WTC11 (cell line): ENCODE measurements around the gene LMO2. TPM values are rescaled to one million over a fixed set of nuclear protein-coding genes. Genes with fewer than 3 reads are reported as not detected.

Experiments used
- ATAC-seq: fragments of 200-7000 bp; cut with Tn5 transposase; 2 replicates; pipeline ENCODE4 v1.10.0; 2021; ENCODE audit warnings: mild to moderate bottlenecking, moderate library complexity
- CTCF ChIA-PET: fragments of 300-600 bp; sonication (Branson Sonifier 250); formaldehyde crosslinking; loops from one replicate; lab custom pipeline; 2021; ENCODE audit warnings: antibody characterized with exemption; lab: Charles Lee
- POLR2A ChIA-PET: fragments of 350-600 bp; sonication (Branson Sonifier 250); formaldehyde crosslinking; loops from one replicate; lab custom pipeline; 2021; ENCODE audit warnings: antibody characterized with exemption; lab: Charles Lee
- DNase-seq: peaks from one replicate; pipeline ENCODE4 v3.0.0; 2021; ENCODE audit warnings: low spot score
- H3K27ac Mint-ChIP-seq: 2 replicates; pipeline ENCODE4 v1.8.0; 2021; ENCODE audit warnings: mixed read lengths
- H3K27me3 Mint-ChIP-seq: 2 replicates; pipeline ENCODE4 v1.8.0; 2021; ENCODE audit warnings: low read depth, mild to moderate bottlenecking, moderate library complexity, mixed read lengths
- H3K36me3 Mint-ChIP-seq: 2 replicates; pipeline ENCODE4 v1.8.0; 2021; ENCODE audit warnings: mixed read lengths
- H3K4me1 Mint-ChIP-seq: 2 replicates; pipeline ENCODE4 v1.8.0; 2022; ENCODE audit warnings: mixed read lengths
- H3K4me3 Mint-ChIP-seq: 2 replicates; pipeline ENCODE4 v1.8.0; 2021; ENCODE audit warnings: mild to moderate bottlenecking, moderate library complexity, mixed read lengths
- H3K9me3 Mint-ChIP-seq: 2 replicates; pipeline ENCODE4 v1.8.0; 2021; ENCODE audit warnings: mixed read lengths
- ATF2 ChIP-seq: sonication (generic); formaldehyde crosslinking; IDR thresholded peaks from 2 replicates; pipeline ENCODE4 v1.8.1; 2022; ENCODE audit warnings: low read depth, missing genetic modification reagents, borderline replicate concordance
- CDX4 ChIP-seq: fragments of 250-450 bp; sonication (Bioruptor Pico); IDR thresholded peaks from 2 replicates; pipeline ENCODE4 v1.9.0; 2021; ENCODE audit warnings: moderate library complexity, mild to moderate bottlenecking, inconsistent platforms, borderline replicate concordance
- CREB1 ChIP-seq: sonication (generic); formaldehyde crosslinking; IDR thresholded peaks from 2 replicates; pipeline ENCODE4 v1.8.0; 2023; ENCODE audit warnings: mild to moderate bottlenecking, missing genetic modification reagents
- CREM ChIP-seq: sonication (generic); formaldehyde crosslinking; IDR thresholded peaks from 2 replicates; pipeline ENCODE4 v1.8.1; 2022; ENCODE audit warnings: mild to moderate bottlenecking, missing genetic modification reagents, moderate library complexity
- FOXJ3 ChIP-seq: sonication (generic); formaldehyde crosslinking; IDR thresholded peaks from 2 replicates; pipeline ENCODE4 v1.9.0; 2021; ENCODE audit warnings: missing genetic modification reagents, mild to moderate bottlenecking, borderline replicate concordance
- FOXP1 ChIP-seq: sonication (generic); formaldehyde crosslinking; IDR thresholded peaks from 2 replicates; pipeline ENCODE4 v1.8.0; 2022; ENCODE audit warnings: missing genetic modification reagents, mild to moderate bottlenecking, moderate library complexity, borderline replicate concordance
- HMGA2 ChIP-seq: fragments of 250-450 bp; sonication (Bioruptor Pico); IDR thresholded peaks from 2 replicates; pipeline ENCODE4 v1.4.0; 2021; ENCODE audit warnings: mild to moderate bottlenecking, moderate library complexity
- IRF1 ChIP-seq: sonication (generic); formaldehyde crosslinking; IDR thresholded peaks from 2 replicates; pipeline ENCODE4 v1.8.0; 2023; ENCODE audit warnings: missing genetic modification reagents
- MYBL2 ChIP-seq: sonication (generic); formaldehyde crosslinking; IDR thresholded peaks from 2 replicates; pipeline ENCODE4 v1.8.1; 2023; ENCODE audit warnings: mild to moderate bottlenecking, moderate library complexity, missing genetic modification reagents
- NFATC4 ChIP-seq: fragments of 250-450 bp; sonication (Bioruptor Pico); IDR thresholded peaks from 2 replicates; pipeline ENCODE4 v1.9.0; 2021; ENCODE audit warnings: mild to moderate bottlenecking
- NR2C2 ChIP-seq: sonication (generic); formaldehyde crosslinking; IDR thresholded peaks from 2 replicates; pipeline ENCODE4 v1.8.0; 2022; ENCODE audit warnings: mild to moderate bottlenecking, missing genetic modification reagents
- PRDM15 ChIP-seq: sonication (generic); formaldehyde crosslinking; IDR thresholded peaks from 2 replicates; pipeline ENCODE4 v1.8.0; 2022; ENCODE audit warnings: missing genetic modification reagents
- SMAD4 ChIP-seq: sonication (generic); formaldehyde crosslinking; IDR thresholded peaks from 2 replicates; pipeline ENCODE4 v1.8.0; 2022; ENCODE audit warnings: mild to moderate bottlenecking, missing genetic modification reagents
- SP1 ChIP-seq: sonication (generic); formaldehyde crosslinking; conservative IDR thresholded peaks from 2 replicates; pipeline ENCODE4 v1.8.1; 2022; ENCODE audit warnings: missing genetic modification reagents
- ZBTB43 ChIP-seq: sonication (generic); formaldehyde crosslinking; IDR thresholded peaks from 2 replicates; pipeline ENCODE4 v1.8.1; 2023; ENCODE audit warnings: mild to moderate bottlenecking, missing genetic modification reagents
- ZNF416 ChIP-seq: fragments of 250-450 bp; sonication (Bioruptor Pico); IDR thresholded peaks from 2 replicates; pipeline ENCODE4 v1.9.0; 2021; ENCODE audit warnings: mild to moderate bottlenecking, inconsistent platforms
- ZNF423 ChIP-seq: fragments of 250-450 bp; sonication (Bioruptor Pico); IDR thresholded peaks from 2 replicates; pipeline ENCODE4 v2.1.2; 2022; ENCODE audit warnings: mild to moderate bottlenecking, moderate library complexity
- ZNF425 ChIP-seq: fragments of 250-450 bp; sonication (Bioruptor Pico); conservative IDR thresholded peaks from 2 replicates; pipeline ENCODE4 v1.9.0; 2021; ENCODE audit warnings: mild to moderate bottlenecking
- ZNF532 ChIP-seq: fragments of 250-450 bp; sonication (Bioruptor Pico); IDR thresholded peaks from 2 replicates; pipeline ENCODE4 v1.9.0; 2021; ENCODE audit warnings: mild to moderate bottlenecking, borderline replicate concordance
- ZSCAN18 ChIP-seq: fragments of 250-450 bp; sonication (Bioruptor Pico); IDR thresholded peaks from 2 replicates; pipeline ENCODE4 v2.1.2; 2022; ENCODE audit warnings: mild to moderate bottlenecking, moderate library complexity
- total RNA-seq: library from RNA; stranded (reverse); gene quantifications from 3 replicates; pipeline ENCODE4 v1.2.3, GENCODE V29; 2021

The LMO2 gene
- total RNA-seq, 1 experiment from 2014 or later: 3.4 TPM

GRCh38 chr11:33936725-33937604, 45.1 kb upstream of the LMO2 start:
- Mint-ChIP-seq H3K36me3 (peaks cover 7% of the 10 kb centered on the region), H3K9me3 (peaks cover 12% of the 10 kb centered on the region), H3K27ac (no peak overlapping the region), H3K4me1 (peaks cover 22% of the 10 kb centered on the region), H3K4me3 (no peak overlapping the region), H3K27me3 (peaks cover 5% of the 10 kb centered on the region)
- CTCF ChIA-PET: interaction anchor here (1.1 kb wide), 1 partner anchor 129 kb away, joined by 3 read pairs; no protein-coding TSS in a partner anchor
- ATAC-seq (no peak), DNase-seq (no peak)
- POLR2A ChIA-PET: no interaction called here
- no peak for TF ChIP-seq CDX4 (CRISPR knock-in tag)
- TF ChIP-seq ZSCAN18 (CRISPR knock-in tag): no peak
- TF ChIP-seq PRDM15 (CRISPR knock-in tag): no peak
- no peak for TF ChIP-seq ZNF425
- no peak for TF ChIP-seq SMAD4
- no peak for TF ChIP-seq ZBTB43
- TF ChIP-seq SP1 (CRISPR knock-in tag): no peak
- no peak for TF ChIP-seq HMGA2 (CRISPR knock-in tag)
- no peak for TF ChIP-seq FOXJ3 (CRISPR knock-in tag)
- no peak for TF ChIP-seq ZNF416 (CRISPR knock-in tag)
- no peak for TF ChIP-seq NFATC4 (CRISPR knock-in tag)
- no peak for TF ChIP-seq ZNF532
- TF ChIP-seq NR2C2 (CRISPR knock-in tag): no peak
- TF ChIP-seq CREB1 (CRISPR knock-in tag): no peak
- no peak for TF ChIP-seq FOXP1
- no peak for TF ChIP-seq ZNF423 (CRISPR knock-in tag)
- no peak for TF ChIP-seq ATF2
- no peak for TF ChIP-seq CREM (CRISPR knock-in tag)
- no peak for TF ChIP-seq MYBL2
- TF ChIP-seq IRF1 (CRISPR knock-in tag): no peak
- TF ChIP-seq, all 79 proteins: peak for 0
